Activated CD8-positive, alpha-beta memory T cell treated with anti-CD3 and anti-CD28 coated beads, Interleukin-2, amount 50 U/mL, for 4 hours (primary cell): ENCODE measurements around the gene EPB41L1.

Experiments used
- DNase-seq: peaks from one replicate; pipeline ENCODE4 v3.0.0-alpha.2; 2020

The EPB41L1 gene

DNA sequence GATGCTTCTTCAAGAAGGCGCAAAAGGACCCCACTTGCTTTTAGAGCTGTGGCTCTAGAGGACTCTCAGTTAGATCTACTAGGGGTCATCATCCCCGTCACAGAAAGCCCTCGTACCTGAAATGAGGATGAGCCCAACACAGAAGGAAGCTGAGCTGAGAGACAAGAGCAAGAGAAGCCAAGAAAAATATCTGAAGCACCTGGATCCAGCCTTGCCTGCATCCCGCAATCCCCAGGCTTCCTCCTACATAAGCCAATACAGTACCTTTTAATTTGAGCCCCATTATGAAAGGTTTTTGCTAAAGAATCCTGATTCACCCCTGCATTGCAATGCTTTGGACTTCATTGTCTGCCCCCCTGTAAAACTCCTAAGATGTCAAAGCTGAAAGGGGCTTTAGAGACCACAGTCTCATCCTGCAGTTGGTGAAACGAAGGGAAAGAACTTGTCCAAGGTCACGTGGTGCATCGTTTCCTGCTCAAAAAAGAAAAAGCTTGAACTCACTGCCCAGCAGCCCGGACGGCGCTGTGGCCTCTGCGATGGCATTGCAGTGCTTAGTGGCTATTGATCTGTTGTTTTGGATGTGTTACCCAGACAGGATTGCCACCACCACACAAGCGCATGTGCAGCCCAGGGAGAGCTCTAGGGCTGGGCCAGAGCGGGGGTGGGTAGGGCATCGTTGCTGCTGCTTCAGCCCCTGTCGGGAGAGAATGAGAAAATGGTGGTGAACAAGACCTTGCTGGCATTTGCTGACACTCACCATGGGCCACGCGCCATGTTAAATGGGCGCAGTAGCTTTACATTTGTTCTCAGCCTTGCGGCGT lies 110.1 kb downstream of the EPB41L1 start:
- no peak for DNase-seq

DNA sequence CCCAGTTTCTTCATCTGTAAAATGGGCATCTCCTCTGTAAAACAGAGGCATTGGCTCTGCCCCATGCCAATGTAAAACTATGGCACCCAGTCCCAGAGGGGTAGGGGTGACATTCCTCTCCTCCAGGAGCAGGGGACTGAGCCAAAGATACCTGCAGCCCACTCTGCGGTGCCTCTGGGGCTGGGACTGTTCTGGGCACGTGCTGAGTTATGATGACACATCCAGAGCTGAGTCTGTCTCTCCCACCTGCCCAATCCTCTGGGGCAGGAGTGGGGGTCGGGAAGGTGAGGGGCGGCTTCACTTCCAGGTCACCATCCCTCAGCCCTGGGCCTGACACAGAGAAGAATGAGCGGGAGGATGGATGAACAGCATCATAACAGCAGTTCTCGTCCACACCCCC lies 111.6 kb downstream of the EPB41L1 start:
- DNase-seq = no peak

DNA sequence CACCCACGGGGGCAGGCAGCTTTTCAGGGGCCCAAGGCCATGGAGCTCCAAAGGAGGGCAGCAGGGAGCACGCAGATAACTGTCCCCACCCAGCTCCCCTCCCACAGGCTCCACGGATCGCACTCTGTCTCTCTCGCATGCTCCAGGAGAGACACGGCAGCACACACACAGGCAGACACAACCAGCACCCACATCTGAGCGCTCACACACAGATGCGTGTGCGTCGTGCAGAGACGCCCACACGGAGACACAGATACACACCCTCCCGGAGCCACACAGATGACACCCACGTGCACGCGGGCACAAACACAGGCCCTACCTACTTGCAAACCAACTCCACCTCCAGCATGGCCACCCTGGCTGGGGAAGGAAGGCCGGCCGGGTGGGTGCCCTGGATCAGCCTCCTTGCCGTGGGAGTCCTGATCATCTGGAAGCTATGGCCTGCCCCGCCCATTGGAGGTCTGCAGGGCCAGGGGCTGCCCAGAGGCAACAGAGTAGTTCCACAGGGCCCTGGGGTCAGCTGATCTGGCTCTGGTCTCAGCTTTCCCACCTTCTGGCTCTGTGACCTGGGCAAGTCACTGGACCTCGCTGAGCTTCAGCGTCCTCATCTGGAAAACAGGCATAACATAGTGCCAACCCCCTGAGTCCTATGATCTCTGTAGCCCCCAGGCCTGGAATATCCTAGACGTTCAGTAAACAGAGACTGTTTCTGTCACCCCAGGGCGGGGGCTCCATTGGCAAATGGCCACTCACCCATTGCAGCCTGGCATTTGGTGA lies 113.3 kb downstream of the EPB41L1 start:
- DNase-seq = no peak

DNA sequence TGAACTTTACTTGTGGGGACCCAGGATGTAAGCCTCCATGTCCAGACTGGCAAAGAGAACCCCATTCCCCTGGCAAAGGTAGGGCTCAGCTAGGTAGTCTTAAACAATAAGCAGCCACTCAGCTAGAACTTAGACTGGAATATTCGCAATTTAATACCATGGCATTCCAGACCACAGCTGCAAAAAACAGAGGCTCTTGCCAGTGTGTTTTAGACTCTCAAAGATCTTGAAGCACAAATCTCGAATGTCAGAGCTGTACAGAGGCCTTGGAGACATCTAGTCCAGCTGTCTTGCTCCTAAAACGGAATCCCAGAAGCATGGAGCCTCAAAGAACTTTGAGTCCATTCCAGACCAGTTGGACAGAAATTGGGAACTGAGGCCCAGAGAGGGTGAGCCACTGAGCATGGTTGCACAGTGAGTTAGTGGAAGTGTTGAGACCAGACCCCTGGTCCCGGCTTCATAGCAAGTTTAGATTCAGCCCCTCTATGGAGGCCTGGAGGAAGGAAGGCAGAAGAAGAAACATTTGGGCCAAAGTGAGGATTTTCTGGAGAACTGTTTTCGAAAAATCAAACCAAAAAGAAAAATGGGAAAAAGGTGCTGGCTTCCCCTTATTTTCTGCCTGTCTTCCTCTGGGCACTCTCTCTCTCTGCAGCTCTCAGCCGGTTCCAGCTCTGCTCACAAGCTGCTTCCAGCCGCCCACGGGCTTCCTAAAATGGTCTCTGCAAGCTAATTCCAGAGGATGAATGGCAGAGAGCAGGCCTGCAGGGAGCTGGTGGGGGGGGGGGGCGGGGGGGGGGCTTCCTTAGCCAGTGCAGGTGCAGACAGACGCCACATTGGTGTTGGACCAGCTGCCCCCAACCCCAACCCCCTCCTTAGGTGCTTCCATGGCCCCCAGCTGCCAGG lies 114.2 kb downstream of the EPB41L1 start:
- no peak for DNase-seq

DNA sequence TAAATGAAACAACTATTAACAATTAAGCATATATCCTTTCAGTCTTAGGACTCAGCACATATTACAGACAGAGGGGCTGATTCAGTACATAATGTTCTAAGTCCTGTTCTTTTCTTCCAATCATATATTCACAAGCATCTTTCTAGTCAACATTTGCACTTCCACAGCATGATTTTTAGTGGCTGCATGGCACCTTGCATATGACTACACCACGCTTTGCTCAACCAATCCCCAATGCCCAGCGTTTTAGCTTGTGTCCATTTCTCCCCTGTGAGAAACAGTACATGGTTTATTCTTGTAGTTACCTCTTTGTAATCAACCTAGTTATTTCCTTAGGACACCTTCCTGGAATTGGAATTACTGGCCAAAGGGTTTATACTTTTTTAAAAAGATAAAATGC lies 115.0 kb downstream of the EPB41L1 start:
- no peak for DNase-seq

DNA sequence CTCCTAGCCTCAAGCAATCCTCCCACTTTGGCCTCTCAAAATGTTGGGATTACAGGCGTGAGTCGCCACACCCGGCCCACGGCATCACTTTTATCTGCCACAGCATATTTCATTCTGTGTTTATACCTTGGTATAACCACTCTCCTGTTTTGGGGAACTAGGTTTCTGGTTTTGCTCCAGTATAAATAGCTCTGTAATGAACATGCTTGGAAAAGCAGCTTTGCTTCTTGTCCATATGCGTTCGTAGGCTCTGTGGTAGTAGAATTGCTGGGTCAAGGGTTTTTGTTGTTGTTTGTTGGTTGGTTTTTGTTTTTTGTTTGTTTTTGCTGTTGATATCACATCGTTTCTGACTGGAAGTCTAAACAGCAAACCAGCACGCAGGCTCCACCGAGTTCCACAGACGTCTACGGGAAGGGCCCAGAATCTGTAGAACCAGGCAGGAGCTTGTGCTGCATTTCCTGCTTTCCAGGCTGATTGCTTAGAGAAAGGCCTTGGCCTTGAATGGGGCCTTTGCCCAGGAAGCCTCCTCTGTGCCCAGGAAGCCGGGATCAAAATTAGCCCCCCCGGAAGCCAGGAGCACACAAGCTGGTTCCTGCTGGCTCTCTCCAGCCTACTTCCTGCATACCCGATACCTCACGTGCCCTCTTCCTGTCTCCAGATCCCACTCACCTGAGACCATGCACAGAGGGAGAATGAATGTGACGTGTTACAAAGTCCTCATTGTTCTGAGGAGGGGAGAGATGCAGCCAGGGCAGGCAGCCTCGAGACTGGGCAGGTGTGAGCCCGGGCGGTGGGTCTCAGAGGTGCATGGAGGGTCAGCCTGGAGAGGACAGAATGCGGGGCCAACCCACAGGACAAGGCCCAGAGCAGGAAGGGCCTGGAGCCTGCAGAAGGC lies 116.5 kb downstream of the EPB41L1 start:
- no peak for DNase-seq

DNA sequence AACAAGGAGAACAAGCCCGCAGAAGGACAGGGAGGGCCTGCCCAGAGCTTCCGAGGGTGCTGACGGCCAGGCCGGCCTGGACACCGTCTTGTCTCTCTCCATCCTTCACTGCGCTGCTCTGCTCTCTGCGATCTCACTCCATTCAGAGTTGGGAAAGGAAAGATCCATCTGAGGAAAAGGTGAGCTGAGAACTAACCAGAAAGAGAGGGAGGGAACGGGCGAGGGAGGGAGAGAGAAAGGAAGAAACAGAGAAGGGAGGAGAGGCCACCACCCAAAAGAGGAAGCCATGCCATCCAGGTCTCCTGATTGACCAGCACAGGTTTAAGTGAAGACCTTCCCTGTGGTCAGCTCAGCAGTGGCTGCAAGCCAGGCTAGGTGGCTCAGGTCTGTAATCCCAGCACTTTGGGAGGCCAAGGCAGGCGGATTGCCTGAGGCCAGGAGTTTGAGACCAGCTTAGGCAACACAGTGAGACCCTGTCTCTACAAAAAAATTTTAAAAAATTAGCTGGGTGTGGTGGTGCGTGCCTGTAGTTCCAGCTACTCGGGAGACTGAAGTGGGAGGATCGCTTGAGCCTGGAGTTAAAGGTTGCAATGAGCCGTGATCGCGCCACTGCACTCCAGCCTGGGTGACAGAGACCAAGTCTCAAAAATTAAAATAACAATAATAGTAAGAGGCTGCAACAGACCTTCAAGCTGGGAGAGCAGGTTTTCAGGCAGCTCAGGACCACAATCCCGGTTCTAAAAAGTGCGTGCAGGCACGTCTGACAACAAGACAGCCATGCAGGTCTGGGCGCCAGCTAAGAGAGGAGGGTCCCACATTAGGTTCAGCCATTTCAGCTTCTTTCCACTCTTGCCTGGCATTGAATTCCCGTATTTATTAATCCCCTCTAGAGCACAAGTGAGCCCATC lies 117.4 kb downstream of the EPB41L1 start:
- no peak for DNase-seq

DNA sequence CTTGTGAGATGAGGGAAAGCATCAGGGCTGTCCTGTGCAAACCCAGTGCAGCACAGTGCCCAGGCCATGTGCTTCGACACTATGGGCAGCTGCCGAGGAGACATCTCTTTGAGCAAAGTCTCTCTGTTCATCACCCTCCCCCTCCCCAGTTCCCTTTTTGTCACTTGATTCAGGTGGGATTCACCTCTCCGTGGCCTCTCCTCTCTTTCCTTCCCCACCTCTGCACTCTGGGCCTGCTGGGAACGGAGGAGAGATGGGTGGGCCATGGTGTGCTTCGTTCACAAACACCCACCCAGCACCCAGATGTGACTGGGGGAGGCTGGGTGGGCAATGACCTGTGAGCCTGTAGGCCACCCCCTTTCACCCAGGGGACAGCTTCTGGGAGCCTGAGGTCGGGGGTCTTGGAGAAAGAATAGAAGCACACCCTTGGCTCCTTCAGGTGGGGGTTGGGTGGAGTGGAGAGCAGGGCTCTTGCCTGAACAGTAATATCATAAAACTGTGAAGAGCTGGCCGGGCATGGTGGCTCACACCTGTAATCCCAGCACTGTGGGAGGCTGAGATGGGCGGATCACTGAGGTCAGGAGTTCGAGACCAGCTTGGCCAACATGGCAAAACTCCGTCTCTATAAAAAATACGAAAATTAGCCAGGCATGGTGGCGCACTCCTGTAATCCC lies 118.1 kb downstream of the EPB41L1 start:
- no peak for DNase-seq

DNA sequence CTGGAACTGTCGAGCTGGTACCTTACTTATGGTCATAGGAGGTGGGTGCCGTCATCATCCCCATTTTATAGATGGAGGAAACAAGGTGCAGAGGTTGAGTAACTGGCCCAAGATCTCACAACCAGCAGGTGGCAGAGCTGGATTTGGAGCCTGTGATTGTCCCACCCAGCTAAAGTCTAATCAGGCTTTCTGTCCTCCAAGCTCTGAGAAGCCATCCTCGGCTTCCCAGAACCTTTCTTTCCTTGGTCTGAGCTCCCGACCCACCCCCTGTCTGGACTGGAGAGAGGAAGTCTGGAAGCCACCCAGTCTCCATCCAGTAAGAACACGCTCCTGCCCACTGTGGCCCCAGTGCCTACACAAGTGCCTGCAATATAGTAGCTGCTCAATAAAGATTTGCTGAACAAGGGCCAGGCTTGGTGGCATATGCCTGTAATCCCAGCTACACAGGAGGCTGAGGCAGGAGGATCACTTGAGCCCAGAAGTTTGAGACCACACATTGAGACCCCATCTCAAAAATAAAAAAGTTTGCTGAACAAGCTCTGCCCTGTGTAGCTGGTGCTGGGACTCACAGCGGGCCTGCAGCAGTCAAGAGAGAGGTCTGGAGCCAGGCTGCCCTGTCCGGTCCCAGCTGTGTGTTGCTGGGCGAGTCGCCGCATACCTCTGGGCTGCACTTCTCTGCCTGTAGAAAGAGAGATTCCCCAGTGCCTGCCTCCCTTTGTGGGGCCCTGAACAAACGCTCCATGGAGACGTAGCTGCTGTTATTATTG lies 119.1 kb downstream of the EPB41L1 start:
- DNase-seq = no peak

DNA sequence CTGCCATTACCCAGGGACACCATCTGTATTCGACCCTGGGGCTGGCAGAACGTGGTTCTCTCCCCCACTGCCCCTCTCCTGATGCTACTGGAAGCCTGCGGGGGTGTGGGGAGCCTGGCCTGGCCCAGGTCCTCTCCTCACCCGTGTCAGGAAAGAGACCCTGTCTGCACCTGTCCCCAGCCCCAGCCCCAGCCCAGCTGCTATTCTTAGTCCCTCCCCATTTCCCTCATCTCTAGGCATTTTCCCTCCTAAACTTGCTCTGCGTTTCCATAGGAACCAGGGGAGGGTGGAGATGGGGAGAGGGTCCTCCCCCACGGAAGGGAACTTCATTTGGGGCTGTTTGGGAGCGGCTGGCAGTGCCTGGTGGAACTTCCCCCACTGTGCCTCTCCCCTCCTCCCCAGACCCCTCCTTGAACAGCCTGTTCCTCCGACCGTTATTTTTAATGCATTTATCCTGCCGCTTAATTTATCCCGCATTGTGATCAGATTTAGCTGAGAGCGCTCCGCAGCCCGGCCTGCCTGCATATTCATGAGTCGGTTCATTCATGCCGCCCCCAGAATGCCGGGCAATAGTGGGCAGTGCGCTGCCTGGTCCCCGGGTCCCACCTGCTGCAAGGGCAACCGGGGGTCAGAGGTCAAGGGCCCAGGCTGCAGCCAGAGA lies 119.8 kb downstream of the EPB41L1 start:
- DNase-seq = no peak

DNA sequence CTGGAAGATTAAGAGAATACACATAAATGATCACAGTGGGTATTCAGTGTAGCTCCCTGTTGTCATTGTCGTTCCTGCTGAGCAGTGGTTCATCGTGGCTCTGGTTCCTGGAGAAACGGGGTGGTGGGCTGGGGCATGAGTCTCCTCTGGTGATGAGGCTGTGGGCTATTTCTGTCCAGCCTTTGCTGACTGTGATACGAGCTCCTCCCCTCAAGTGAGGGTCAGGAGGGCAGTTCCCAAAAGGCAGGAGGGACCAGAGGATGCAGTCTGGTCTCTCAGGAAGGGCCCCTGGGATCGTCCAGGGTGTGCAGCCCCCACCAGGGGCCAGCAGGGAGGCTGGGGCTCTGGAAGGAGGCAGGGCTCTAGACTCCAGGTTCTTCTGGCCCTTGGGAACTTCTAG lies 120.5 kb downstream of the EPB41L1 start:
- no peak for DNase-seq

DNA sequence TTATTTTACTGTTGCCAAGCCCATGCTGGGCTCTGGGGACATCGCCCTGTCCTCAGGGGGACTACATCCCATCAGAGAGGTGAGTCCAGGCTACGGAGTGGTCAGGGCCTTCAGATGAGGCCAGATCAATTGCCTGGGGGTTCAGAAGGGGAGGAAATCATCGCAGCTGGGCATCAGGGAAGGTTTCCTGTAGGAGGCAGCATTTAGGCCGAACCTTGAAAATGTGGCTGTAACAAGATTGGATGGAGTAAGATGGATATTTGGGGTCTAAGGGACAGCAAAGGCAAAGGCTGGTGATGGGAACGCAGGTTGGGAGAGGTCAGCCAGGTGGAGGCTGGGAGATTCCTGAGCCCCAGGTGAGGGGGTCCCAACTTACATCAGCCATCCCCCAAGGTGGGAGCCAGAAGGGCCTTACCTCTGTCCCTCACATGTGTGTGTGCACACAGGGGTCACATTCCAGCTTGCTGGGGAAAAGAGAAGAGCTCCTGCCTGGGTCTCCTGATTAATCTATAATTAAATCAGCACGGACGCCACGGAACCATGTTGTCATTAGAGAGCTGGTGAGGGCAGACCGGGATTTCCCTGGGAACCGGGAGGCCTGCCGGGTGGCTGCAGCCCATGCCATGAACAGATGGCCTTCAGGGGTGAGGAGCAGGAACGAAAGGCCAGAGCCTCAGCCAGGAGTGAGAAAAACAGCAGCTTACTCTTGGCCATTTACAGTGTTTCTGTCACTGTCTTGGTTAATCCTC lies 121.1 kb downstream of the EPB41L1 start:
- DNase-seq = no peak

DNA sequence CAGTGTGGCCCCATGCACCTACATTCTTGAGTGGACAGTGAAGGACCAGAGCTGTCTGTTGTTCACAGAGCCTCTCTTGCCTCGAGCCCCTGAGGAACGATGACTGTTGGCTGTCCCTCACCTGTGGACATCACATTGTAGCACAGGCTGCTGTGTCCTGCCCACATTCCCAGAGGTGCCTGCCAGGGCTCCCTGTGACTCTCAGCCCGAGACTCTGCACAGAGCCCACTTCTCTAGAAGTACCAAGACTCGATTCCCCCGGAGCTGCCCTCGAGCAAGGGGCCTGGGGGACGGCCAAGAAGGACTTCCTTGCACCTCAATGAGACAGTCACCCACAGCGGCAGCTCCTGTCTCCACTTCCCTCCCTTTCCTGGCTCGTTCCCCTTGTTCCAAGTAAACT lies 123.0 kb downstream of the EPB41L1 start:
- no peak for DNase-seq

DNA sequence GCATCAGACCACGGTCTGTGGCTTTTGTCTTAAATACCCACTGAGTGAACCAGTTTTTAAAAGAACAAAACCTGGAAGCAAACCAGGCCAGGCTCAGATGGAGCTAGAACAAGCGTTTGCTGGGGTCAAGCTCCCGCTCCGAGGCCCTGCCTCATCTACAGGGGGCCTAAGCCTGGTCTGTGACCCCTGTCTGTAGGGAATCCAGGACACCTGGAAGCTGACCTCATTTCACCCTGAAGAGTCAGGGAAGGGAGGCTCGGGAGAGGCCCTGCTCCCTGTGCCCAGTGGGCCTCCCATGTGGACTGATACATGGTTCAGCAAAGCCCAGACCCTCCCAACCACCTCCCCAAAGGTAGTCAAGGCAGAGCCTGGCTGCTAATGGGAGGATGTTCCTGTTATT lies 124.8 kb downstream of the EPB41L1 start:
- DNase-seq = no peak

DNA sequence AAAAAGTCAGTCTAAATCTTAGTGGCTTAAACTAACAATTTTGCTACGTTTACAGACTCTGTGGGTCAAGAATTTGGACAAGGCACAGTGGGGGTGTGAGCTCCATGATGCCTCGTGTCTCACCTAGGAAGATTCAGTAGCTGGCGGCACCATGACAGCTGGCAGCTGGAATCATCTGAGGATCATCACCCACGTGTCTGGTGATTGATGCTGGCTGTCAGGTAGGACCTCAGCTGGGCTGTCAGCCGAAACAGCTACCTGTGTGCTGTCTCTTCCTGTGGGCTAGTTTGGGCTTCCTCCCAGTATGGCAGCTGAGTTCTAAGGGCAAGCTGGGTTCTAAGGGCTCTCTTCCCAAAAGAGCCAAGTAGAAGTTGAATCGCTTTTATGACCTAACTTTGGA lies 125.2 kb downstream of the EPB41L1 start:
- no peak for DNase-seq

DNA sequence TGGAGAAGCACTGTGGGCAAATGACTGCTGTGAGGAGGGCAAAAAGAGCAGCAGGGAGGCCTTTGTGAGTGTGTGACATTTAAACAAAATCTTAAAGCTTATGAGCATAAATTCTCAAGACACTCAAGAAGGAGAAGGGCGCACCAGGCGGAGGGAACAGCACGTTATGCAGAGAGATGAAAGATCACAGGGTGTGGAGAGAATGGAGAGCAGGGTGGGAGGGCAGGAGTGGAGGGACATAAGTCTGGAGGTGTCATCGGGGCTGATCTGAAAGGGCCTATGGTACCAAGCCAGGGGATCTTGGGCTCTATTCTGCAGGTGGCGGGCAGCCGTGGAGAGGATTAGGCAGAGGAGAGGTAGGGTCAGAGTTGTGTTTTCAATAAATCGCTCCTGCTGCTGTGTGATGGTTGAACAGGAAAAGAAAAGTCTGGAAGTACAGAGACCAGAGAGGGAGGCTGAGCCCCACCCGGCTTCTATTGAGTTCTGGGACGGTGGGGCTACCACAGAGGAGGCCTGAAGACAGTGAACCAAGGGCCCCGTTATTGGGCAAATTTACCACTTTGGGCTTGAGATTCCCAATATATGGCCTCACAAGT lies 127.3 kb downstream of the EPB41L1 start:
- DNase-seq = no peak
